Hepatocyte (in vitro differentiated cells): ENCODE data around the gene STK33.

ENCODE experiments used
- CTCF ChIP-seq: fragments of 200-600 bp; sonication (generic); IDR thresholded peaks from 2 replicates; pipeline ENCODE4 v1.5.1; 2016; ENCODE audit warnings: antibody characterized with exemption, mild to moderate bottlenecking; ENCODE audit not compliant: poor library complexity
- EZH2 ChIP-seq: fragments of 200-600 bp; sonication (generic); IDR thresholded peaks from 2 replicates; pipeline ENCODE4 v1.6.1; 2016; ENCODE audit warnings: antibody characterized with exemption, mild to moderate bottlenecking, borderline replicate concordance
- EZH2phosphoT487 ChIP-seq: fragments of 200-600 bp; sonication (generic); IDR thresholded peaks from one replicate; pipeline ENCODE4 v1.6.1; 2018; ENCODE audit warnings: antibody characterized with exemption, mild to moderate bottlenecking, low read depth, moderate library complexity; ENCODE audit not compliant: unreplicated experiment, severe bottlenecking

DNA sequence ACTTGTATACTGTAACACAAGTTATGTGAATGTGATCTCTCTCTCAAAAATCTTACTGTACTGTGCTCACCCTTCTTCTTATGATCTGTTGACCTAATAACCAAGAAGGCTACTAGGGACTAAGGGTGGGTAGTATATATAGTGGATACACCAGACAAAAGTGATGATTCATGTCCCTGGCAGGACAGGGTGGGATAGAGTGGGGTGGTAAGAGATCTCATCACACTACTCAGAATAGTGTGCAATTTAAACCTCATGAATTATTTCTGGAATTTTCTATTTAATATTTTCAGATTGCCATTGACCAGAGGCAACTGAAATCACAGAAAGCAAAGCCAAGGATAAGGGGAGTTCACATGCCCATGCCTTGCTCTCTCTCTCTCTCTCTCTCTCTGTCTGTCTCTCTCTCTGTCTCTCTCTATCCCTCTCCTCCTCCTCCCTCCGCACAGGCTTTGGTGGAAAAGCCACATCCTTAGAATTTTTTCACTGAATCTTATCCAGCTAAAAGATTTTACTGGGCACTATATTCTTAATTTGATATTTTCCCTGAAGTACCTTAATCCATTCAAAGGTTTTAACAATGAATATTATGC lies 12.0 kb upstream of the STK33 start:
- TF ChIP-seq CTCF (no peak), EZH2phosphoT487 (no peak), EZH2 (no peak)
